ENCODE data around the gene PSEN2. TPM values are rescaled to one million over a fixed set of nuclear protein-coding genes. Genes with fewer than 3 reads are reported as not detected.

Gene PSEN2
- total and polyA plus RNA-seq, 7 donors: 4.4 to 56.8 (median 23.2) TPM

- H3K9me3 ChIP-seq: no peaks in the 10 kb centered on the region
- TF ChIP-seq CTCF (IDR thresholded peaks at IDR 0.05) (no peak), POLR2A (IDR thresholded peaks at IDR 0.05) (no peak), EP300 (IDR thresholded peaks at IDR 0.05) (no peak), POLR2AphosphoS5 (IDR thresholded peaks at IDR 0.05) (no peak)
- WGBS, 2 donors: 93 to 97% methylated on average over 12 of the region's 12 CpGs
- DNase-seq: no peak
- no peaks in the 10 kb centered on the region for H3K4me1 ChIP-seq
- H3K36me3 ChIP-seq: peaks cover 29 to 88% (median 53%) of the 10 kb centered on the region in 4 donors
- H3K27ac ChIP-seq: no peak overlapping the region
- intact Hi-C loops (cut with DNase I): no loop called here
- H3K27me3 ChIP-seq: no peaks in the 10 kb centered on the region
- H3K4me3 ChIP-seq: no peak overlapping the region
Measured at GRCh38 chr1:226889616-226890330, 19.4 kb downstream of the PSEN2 start.

- peaks cover 29 to 92% (median 54%) of the 10 kb centered on the region in 4 donors for H3K36me3 ChIP-seq
- H3K9me3 ChIP-seq: no peaks in the 10 kb centered on the region
- TF ChIP-seq POLR2A (IDR thresholded peaks at IDR 0.05): no peak
- no peak for TF ChIP-seq CTCF (IDR thresholded peaks at IDR 0.05)
- no peak for TF ChIP-seq POLR2AphosphoS5 (IDR thresholded peaks at IDR 0.05)
- no peak for TF ChIP-seq EP300 (IDR thresholded peaks at IDR 0.05)
- intact Hi-C loops (cut with DNase I): no loop called here
- WGBS, 2 donors: 92 to 94% methylated on average over 22 of the region's 22 CpGs
- no peaks in the 10 kb centered on the region for H3K4me1 ChIP-seq
- H3K27me3 ChIP-seq: no peaks in the 10 kb centered on the region
- no peak overlapping the region for H3K27ac ChIP-seq
- H3K4me3 ChIP-seq: no peak overlapping the region
- DNase-seq: no peak
Measured at GRCh38 chr1:226890331-226891108, 20.1 kb downstream of the PSEN2 start.

GRCh38 chr1:226891346-226891745 lies 20.9 kb downstream of the PSEN2 start:
- H3K27me3 ChIP-seq: no peaks in the 10 kb centered on the region
- intact Hi-C loops (cut with DNase I): no loop called here
- H3K4me1 ChIP-seq: no peaks in the 10 kb centered on the region
- no peak overlapping the region for H3K4me3 ChIP-seq
- no peak for DNase-seq
- peaks cover 29 to 92% (median 56%) of the 10 kb centered on the region in 4 donors for H3K36me3 ChIP-seq
- H3K9me3 ChIP-seq: no peaks in the 10 kb centered on the region
- TF ChIP-seq POLR2A (IDR thresholded peaks at IDR 0.05) (no peak), EP300 (IDR thresholded peaks at IDR 0.05) (no peak), POLR2AphosphoS5 (IDR thresholded peaks at IDR 0.05) (no peak), CTCF (IDR thresholded peaks at IDR 0.05) (no peak)
- H3K27ac ChIP-seq: no peak overlapping the region
- 93 to 94% methylated on average over 11 of the region's 11 CpGs for whole genome bisulfite sequencing, 2 donors

GRCh38 chr1:226891846-226892523 lies 21.6 kb downstream of the PSEN2 start:
- H3K9me3 ChIP-seq: no peaks in the 10 kb centered on the region
- DNase-seq: no peak
- H3K36me3 ChIP-seq: peaks cover 29 to 96% (median 58%) of the 10 kb centered on the region in 4 donors
- H3K27ac ChIP-seq: no peak overlapping the region
- TF ChIP-seq POLR2A (IDR thresholded peaks at IDR 0.05): no peak
- TF ChIP-seq CTCF (IDR thresholded peaks at IDR 0.05): no peak
- TF ChIP-seq EP300 (IDR thresholded peaks at IDR 0.05): no peak
- no peak for TF ChIP-seq POLR2AphosphoS5 (IDR thresholded peaks at IDR 0.05)
- WGBS, 2 donors: 89 to 92% methylated on average over 17 of the region's 17 CpGs
- no peaks in the 10 kb centered on the region for H3K4me1 ChIP-seq
- intact Hi-C loops (cut with DNase I): no loop called here
- no peaks in the 10 kb centered on the region for H3K27me3 ChIP-seq
- H3K4me3 ChIP-seq: no peak overlapping the region
